GM12878 (cell line): Measurements from ENCODE around the gene RUNX3.

Experiments used
- CHD1 ChIP-seq: IDR thresholded peaks from 2 replicates; pipeline ENCODE4 v1.6.1; 2012; ENCODE audit warnings: low read depth, low read length, improper control_type of control experiment
- CTCF ChIP-seq, 3 experiments: IDR thresholded peaks in 2 of 3; conservative IDR thresholded peaks in 1 of 3; 2 replicates each; pipeline ENCODE4 v1.5.1; 2011; ENCODE audit warnings: low read depth in 3 of 3, low read length in 3 of 3, mild to moderate bottlenecking in 3 of 3, control low read depth in 2 of 3, moderate library complexity in 2 of 3, inconsistent platforms in 1 of 3, mixed read lengths in 1 of 3; ENCODE audit not compliant: control insufficient read depth in 2 of 3, insufficient read depth in 1 of 3; ENCODE audit errors: extremely low read depth in 1 of 3
- DPF2 ChIP-seq: fragments of 450-650 bp; IDR thresholded peaks from 2 replicates; pipeline ENCODE4 v1.6.1; 2017; ENCODE audit warnings: mild to moderate bottlenecking
- EZH2 ChIP-seq: IDR thresholded peaks from 2 replicates; pipeline ENCODE4 v1.6.1; 2012; ENCODE audit warnings: low read depth, mild to moderate bottlenecking, control low read depth, inconsistent platforms, low read length, borderline replicate concordance; ENCODE audit not compliant: control insufficient read depth
- FOS ChIP-seq: IDR thresholded peaks from 3 replicates; pipeline ENCODE4 v1.6.1; 2011; ENCODE audit warnings: borderline replicate concordance; ENCODE audit not compliant: insufficient read length; ENCODE audit errors: extremely low read depth
- IRF3 ChIP-seq: fragments of 450-650 bp; IDR thresholded peaks from 2 replicates; pipeline ENCODE4 v1.6.1; 2014; ENCODE audit warnings: mild to moderate bottlenecking
- NR2C2 ChIP-seq: IDR thresholded peaks from 2 replicates; pipeline ENCODE4 v1.6.1; 2011; ENCODE audit warnings: borderline replicate concordance, low read depth; ENCODE audit not compliant: control insufficient read depth, insufficient read length
- USF1 ChIP-seq: IDR thresholded peaks from 2 replicates; pipeline ENCODE4 v1.6.1; 2011; ENCODE audit warnings: borderline replicate concordance, low read depth, mild to moderate bottlenecking, moderate library complexity, mixed read lengths, low read length; ENCODE audit not compliant: insufficient read depth; ENCODE audit errors: extremely low read length
- USF2 ChIP-seq: IDR thresholded peaks from 2 replicates; pipeline ENCODE4 v1.6.1; 2011; ENCODE audit warnings: low read depth, low read length, improper control_type of control experiment, borderline replicate concordance

GRCh38 chr1:24935196-24935526 lies 5.1 kb upstream of the RUNX3 start:
- TF ChIP-seq CTCF (IDR thresholded peaks at IDR 0.05 in 2 of 3, conservative IDR thresholded peaks at IDR 0.05 in 1 of 3; ENCODE audit: control insufficient read depth in 2 of 3, extremely low read depth in 1 of 3, insufficient read depth in 1 of 3, low read depth in 3 of 3, low read length in 3 of 3) (no peak), USF1 (no peak), USF2 (no peak), CHD1 (no peak), FOS (no peak), DPF2 (no peak), IRF3 (no peak), EZH2 (no peak), NR2C2 (no peak)
